Lower lobe of right lung (tissue), 2 donors: ENCODE measurements around the gene RNF31. TPM values are rescaled to one million over a fixed set of nuclear protein-coding genes. Genes with fewer than 3 reads are reported as not detected.
A peak's percentile ranks its signal among the peaks of the same experiment; 100 is the strongest.

Experiments used
- ATAC-seq, 2 donors: fragments of 200-7000 bp; cut with Tn5 transposase; one replicate each; pipeline ENCODE4 v1.9.1; 2020 to 2022; ENCODE audit warnings: mild to moderate bottlenecking in 2 of 2, moderate library complexity in 2 of 2
- DNase-seq: peaks from one replicate; pipeline ENCODE4 v3.0.0-alpha.2; 2020
- H3K27ac ChIP-seq: fragments of 200-600 bp; one replicate; pipeline ENCODE4 v1.8.0; 2022
- H3K27me3 ChIP-seq: fragments of 200-600 bp; one replicate; pipeline ENCODE4 v1.8.0; 2022; ENCODE audit warnings: low read depth
- H3K36me3 ChIP-seq: fragments of 200-600 bp; one replicate; pipeline ENCODE4 v1.8.0; 2022; ENCODE audit warnings: mild to moderate bottlenecking
- H3K4me1 ChIP-seq: fragments of 200-600 bp; one replicate; pipeline ENCODE4 v1.8.0; 2022
- H3K4me3 ChIP-seq: fragments of 200-600 bp; one replicate; pipeline ENCODE4 v1.8.0; 2022; ENCODE audit warnings: mild to moderate bottlenecking
- H3K9me3 ChIP-seq: fragments of 200-600 bp; one replicate; pipeline ENCODE4 v1.8.0; 2022
- intact Hi-C: fragments of 100-400 bp; cut with DNase I; formaldehyde crosslinking; loops from one replicate; pipeline ENCODE4 v1.11.0; 2022
- total RNA-seq: library from RNA; stranded (reverse); fragmentation: NEBNext Ultra II Directional; extraction: Animal tissue kit (Norgen Biotek cat#: 25700); gene quantifications from one replicate; pipeline ENCODE4 v1.2.1, GENCODE V29; 2021
- TF ChIP-seq, protein P1 (sequence below): fragments of 200-600 bp; IDR thresholded peaks from one replicate; pipeline ENCODE4 v1.8.0; 2022; ENCODE audit warnings: antibody characterized with exemption, mild to moderate bottlenecking
- donor health status: DM: no; HTN: yes; CAD: no; lungs with severe emphysema.

Gene RNF31
- total RNA-seq, 1 donor from 2014 or later: 67.3 TPM

DNA sequence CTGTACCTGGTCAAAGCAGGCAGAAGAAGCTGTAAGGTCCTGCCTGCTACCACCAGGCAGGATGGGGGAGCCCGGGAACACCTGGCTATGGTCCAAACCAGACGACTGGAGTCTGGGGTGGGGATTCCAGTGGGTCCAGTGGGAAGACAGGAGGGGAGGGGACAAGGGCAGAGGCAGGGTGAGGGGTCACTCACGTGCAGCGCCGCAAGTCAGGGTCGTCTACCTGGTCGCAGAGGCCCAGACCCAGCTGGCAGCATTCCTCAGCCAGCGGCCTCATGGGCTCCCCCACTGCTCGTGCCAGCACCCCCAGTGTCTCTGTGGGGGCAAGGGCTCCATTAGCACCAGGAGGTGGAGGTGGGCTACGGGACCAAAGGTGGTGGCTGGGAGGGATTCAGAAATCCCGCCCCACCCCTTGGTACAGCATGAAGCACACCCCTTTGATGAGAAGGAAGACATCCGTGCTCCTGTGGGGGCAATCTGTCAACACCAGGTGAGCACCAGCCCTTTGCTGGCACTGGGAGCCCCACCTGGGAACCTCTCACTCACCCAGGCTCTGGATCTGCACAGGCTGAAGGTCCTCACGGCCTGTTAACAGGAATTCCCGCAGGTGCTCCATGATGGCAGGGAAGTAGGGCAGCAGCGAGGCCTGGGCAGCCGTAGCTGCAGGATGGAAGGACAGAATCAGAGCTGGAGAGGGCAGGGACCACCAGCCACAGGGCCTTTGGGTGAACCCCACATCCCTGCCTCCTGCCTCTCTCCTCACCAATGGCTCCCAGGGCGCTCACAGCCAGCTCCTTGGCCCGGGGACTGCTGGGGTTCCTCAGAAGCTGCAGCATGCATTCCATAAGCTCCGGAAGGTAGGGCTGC lies 37.0 kb downstream of the RNF31 start:
- intact Hi-C loops: no loop called here
- TF ChIP-seq, protein P1, sequence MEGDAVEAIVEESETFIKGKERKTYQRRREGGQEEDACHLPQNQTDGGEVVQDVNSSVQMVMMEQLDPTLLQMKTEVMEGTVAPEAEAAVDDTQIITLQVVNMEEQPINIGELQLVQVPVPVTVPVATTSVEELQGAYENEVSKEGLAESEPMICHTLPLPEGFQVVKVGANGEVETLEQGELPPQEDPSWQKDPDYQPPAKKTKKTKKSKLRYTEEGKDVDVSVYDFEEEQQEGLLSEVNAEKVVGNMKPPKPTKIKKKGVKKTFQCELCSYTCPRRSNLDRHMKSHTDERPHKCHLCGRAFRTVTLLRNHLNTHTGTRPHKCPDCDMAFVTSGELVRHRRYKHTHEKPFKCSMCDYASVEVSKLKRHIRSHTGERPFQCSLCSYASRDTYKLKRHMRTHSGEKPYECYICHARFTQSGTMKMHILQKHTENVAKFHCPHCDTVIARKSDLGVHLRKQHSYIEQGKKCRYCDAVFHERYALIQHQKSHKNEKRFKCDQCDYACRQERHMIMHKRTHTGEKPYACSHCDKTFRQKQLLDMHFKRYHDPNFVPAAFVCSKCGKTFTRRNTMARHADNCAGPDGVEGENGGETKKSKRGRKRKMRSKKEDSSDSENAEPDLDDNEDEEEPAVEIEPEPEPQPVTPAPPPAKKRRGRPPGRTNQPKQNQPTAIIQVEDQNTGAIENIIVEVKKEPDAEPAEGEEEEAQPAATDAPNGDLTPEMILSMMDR: no peak
- DNase-seq (no peak), ATAC-seq (no peak)
- Histone ChIP-seq H3K4me3 (no peak overlapping the region), H3K27me3 (no peaks in the 10 kb centered on the region), H3K36me3 (peaks cover 75% of the 10 kb centered on the region), H3K9me3 (no peaks in the 10 kb centered on the region), H3K27ac (no peak overlapping the region), H3K4me1 (peaks cover 20% of the 10 kb centered on the region)

DNA sequence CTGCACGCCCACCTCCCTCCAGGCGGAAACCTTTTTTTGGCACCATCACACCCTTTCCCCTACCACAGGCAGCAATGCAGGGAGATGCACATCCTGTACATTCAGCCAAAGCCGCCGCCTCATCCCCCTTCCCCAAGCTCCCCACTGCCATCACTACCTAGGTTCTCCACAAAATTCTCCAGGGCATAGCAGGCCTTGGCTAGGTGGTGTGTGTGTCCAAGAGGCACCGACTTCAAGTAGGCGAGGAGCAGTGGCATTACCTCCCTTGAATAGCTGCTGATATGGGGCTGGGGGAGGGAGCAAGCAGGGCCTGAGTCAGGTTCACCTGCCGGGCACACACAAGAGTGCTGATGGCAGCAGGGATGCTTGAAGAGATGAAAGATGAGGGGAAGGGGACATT lies 37.7 kb downstream of the RNF31 start:
- peaks cover 72% of the 10 kb centered on the region for H3K36me3 ChIP-seq
- H3K9me3 ChIP-seq: no peaks in the 10 kb centered on the region
- no peak overlapping the region for H3K27ac ChIP-seq
- peaks cover 20% of the 10 kb centered on the region for H3K4me1 ChIP-seq
- no peaks in the 10 kb centered on the region for H3K27me3 ChIP-seq
- DNase-seq: no peak
- intact Hi-C loops: no loop called here
- no peak for ATAC-seq
- H3K4me3 ChIP-seq: no peak overlapping the region
- TF ChIP-seq, protein P1: no peak

DNA sequence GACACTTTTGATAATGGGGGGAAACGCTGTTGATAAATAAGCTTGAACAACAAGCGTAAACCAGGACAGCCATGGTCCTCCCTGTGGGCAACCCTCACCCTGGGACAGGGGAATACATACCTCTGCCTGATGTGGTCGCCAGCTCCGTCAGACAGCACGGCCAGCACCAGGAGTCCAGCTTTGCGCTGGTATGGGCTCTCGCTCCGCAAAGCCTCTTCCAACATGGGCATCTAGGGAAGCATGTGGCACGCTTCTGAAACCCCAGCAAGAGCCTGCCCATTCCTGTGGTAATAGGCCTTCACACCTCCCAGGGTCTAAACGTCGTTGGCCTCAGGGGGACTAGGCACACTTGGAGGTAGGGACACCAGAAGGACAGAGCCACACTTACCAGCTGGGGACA lies 38.4 kb downstream of the RNF31 start:
- no peak for DNase-seq
- TF ChIP-seq, protein P1: no peak
- no peak overlapping the region for H3K27ac ChIP-seq
- intact Hi-C loops: no loop called here
- H3K36me3 ChIP-seq: peaks cover 71% of the 10 kb centered on the region
- ATAC-seq: no peak
- H3K4me3 ChIP-seq: no peak overlapping the region
- no peaks in the 10 kb centered on the region for H3K27me3 ChIP-seq
- H3K4me1 ChIP-seq: peaks cover 20% of the 10 kb centered on the region
- H3K9me3 ChIP-seq: no peaks in the 10 kb centered on the region

DNA sequence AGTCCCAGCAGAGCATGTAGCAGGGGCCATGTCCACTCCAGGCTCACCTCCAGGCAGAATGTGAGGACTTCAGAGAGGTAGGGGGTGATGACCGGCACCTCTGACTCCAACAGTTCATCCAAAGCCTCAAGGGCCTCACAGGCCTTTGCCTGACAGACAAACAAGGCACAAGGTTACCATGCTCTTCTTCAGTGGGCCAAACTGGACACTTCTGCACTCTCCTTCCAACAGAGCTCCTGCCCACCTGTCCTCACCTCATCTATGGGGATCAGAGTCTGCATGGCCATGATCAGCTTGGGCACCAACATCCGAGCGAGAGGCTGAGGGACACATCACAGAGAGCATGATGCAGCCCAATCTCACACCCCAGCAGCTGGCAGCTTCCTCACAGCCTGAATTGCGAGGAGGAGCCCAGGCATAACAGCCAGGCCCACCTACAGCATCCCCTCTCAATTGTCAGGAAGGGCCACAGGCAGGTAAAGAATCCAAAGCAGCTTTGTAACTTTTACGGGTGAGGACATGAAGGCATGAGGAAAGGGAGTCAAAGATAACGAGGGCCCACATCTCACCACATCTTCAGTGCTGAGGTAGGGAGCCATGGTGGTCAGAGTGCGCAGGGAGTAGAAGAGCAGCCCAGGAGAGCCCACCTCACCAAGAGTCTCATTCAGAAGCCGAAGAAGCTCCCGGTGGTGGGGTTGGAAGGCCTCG lies 39.7 kb downstream of the RNF31 start:
- Histone ChIP-seq H3K9me3 (no peaks in the 10 kb centered on the region), H3K4me3 (no peak overlapping the region), H3K36me3 (peaks cover 70% of the 10 kb centered on the region), H3K4me1 (peaks cover 20% of the 10 kb centered on the region), H3K27ac (no peak overlapping the region), H3K27me3 (no peaks in the 10 kb centered on the region)
- DNase-seq (no peak), ATAC-seq (no peak)
- intact Hi-C loops: no loop called here
- TF ChIP-seq, protein P1: no peak

DNA sequence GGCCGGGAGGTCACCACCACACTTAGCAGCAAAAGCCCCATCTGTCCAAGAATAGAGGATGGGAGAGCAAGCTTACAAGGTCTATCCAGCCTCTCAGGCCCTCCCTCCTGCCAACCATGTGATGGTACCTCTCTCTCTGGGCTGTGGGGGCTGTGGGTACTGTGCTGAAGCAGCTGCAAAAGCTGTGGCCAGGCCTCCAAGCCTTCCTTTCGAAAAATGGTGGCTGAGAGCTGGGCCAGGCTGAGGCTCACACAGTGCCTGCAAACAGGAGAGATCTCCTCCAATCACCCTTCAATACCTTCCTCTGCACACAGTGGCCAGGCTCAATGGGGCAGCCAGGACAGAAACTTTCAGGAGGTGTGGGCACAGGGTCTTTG lies 40.2 kb downstream of the RNF31 start:
- Histone ChIP-seq H3K27me3 (no peaks in the 10 kb centered on the region), H3K4me3 (peak overlapping the region; percentile 80), H3K4me1 (peaks cover 20% of the 10 kb centered on the region), H3K36me3 (peaks cover 70% of the 10 kb centered on the region), H3K9me3 (no peaks in the 10 kb centered on the region), H3K27ac (peak overlapping the region; percentile 70)
- TF ChIP-seq, protein P1: no peak
- DNase-seq: no peak
- intact Hi-C loops: no loop called here
- ATAC-seq: no peak
